Islet precursor cell (in vitro differentiated cells): ENCODE data around the gene PLEKHA7.
"Not testable (repeated sequence)": the region's sequence is repeated elsewhere in the genome, so short reads cannot be mapped to it uniquely, and the experiment has no call there.

Experiments
- DNase-seq: peaks from one replicate; pipeline ENCODE4 v3.0.0-alpha.2; 2018

The PLEKHA7 gene

GRCh38 chr11:16973338-16973964 lies 40.8 kb downstream of the PLEKHA7 start:
- DNase-seq: no peak

DNA sequence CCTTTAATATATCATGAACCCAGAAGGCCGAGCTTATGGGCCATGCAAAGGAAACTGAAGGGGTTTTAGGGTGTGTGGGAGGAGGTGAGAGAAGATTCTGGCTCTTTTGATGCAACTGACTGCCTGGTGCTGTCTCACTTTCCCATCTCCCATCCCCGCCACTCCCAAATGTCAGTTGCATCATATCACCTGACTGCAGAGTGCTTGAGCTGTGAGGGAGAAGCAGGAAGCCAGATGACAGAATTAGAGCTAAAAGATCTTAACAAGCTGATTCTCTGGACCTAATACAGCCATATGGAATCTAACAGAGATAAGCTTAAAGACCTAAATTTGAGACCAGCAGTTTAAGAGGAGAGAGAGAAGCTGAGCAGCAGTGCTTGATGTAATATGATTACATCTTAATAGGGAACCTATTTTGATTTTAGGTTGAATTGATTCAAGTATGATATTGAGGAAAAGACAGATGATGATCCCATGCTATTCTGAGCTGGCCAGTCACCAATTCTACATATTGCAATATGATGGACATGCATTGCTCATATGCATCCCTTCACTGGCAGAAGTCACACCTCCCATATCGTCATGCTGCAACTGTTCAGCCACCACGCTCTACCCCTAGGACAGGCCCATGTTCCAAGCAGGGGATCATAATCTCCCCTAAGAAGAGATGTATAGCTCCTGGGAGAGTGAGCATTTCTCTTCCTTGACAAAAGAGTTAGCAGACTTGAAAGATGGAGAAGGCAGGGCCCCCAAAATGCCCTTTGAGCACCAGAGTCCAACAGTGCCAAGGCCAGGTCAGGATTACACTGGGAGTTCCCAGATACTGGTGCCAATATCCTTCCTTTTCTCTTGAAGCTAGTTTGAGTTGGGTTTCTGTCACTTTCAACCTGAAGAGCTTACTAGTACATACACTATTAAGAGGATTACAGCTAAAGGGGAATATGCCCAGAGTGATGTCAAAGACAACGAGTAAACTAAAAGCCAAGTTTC lies 44.9 kb downstream of the PLEKHA7 start:
- no peak for DNase-seq

GRCh38 chr11:16968196-16968595 lies 46.0 kb downstream of the PLEKHA7 start:
- no peak for DNase-seq

GRCh38 chr11:16966930-16967671 lies 47.1 kb downstream of the PLEKHA7 start:
- no peak for DNase-seq

DNA sequence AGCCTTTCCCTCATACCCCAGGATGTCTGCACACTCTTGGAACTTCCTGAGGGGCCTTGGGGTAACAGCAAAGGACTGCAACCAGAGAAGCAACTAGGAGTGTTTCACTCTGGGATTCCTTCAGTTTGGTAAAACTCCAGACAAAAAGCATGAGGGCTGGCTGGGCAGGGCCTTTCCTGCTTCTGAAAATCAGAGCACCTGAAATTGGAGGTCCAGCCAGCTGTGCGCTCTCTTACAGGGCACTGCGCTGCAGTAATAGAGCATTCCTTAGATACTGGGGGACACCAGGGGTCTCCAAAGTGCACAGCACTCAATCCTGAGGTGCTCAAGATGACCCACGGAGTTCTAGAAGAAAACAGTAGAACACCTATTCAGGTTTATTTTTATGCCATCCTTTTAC lies 49.7 kb downstream of the PLEKHA7 start:
- no peak for DNase-seq

DNA sequence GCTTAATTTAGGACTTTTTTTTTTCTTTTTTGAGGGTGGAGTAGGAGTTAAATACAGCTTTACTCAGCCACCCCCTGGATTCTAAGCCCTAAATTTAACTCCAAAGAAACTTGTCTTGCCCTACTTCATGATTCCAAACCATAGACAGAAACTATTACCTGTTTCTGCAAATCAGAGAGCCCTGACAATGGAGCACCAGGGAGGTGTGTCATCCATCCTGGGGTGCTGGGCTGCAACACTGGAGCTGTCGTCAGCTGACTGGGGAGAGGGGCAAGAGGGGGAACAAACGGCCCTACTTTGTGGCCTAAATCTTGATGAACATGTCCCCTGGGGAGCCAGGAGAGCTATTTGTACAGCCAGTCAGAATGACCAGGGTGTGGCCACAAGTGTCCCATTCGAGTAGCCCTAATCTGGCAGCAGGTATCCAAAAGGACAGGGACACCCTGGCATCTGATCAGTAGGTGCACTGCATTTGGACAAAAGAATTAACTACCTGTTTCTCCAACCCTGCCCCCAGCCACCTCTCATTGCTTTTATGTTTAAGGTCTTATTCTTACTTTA lies 50.8 kb downstream of the PLEKHA7 start:
- DNase-seq: no peak

GRCh38 chr11:16962589-16962988 lies 51.6 kb downstream of the PLEKHA7 start:
- not testable (repeated sequence) for DNase-seq

DNA sequence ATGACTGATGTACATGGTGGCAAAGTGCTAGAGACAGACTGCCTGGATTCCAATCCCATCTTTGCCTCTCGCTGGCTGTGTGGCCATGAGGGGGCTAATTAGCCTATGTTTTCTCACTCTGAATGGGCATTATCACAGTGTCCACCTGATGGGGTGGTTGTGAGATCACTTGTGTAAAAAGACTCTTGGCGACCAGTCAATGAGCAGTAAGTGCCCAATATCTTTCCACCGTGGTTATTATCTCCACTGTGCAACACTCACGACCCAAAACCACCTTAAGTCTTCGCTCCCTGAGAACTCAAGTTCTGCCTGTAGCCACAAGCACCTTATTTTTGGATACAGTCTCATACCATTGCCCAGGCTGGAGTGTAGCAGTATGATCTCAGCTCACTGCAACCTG lies 52.1 kb downstream of the PLEKHA7 start:
- no peak for DNase-seq

GRCh38 chr11:16960250-16960649 lies 54.0 kb downstream of the PLEKHA7 start:
- DNase-seq: no peak

- DNase-seq: no peak
Measured at GRCh38 chr11:16959602-16960001, 54.6 kb downstream of the PLEKHA7 start.

DNA sequence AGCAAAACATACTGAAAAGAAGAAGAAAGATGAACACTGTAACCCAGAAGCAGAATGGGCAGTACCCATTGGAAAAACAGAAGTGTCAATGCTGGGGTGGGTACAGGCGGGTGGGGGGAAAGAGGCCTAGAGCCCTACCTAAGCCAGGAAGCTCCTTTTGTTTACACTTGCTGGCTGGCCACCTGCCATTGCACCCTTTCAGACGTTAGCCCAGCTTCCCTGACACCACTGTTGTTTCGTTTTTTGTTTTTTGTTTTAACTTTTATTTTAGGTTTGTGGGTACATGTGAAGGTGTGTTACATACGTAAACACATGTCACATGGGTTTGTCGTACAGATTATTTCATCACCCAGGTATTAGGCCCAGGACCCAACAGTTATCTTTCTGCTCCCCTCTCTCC lies 55.4 kb downstream of the PLEKHA7 start:
- no peak for DNase-seq

- DNase-seq: peak; percentile 74
Measured at GRCh38 chr11:16956538-16957153, 57.6 kb downstream of the PLEKHA7 start.

DNA sequence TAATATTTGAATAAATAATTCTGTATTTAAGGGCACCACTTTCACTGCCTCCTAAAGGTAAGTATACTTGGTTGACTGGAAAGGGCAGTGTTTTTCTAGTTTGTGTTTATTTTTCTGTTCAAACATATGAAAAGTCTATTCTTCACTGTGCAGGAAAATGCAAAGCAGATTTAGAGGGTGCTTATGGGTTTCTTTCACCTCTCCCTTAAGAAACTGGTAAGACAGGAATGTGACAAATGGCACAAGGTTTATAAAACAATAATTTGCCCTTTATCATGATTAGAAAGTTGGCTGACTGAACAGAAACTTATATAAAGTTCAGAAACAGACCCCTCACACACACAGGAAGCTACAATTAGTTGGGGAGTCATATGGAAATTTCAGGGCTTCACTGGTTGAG lies 60.6 kb downstream of the PLEKHA7 start:
- no peak for DNase-seq

GRCh38 chr11:16946477-16947282 lies 67.5 kb downstream of the PLEKHA7 start:
- no peak for DNase-seq

- DNase-seq: peak; percentile 92
Measured at GRCh38 chr11:16945671-16946469, 68.3 kb downstream of the PLEKHA7 start.

DNA sequence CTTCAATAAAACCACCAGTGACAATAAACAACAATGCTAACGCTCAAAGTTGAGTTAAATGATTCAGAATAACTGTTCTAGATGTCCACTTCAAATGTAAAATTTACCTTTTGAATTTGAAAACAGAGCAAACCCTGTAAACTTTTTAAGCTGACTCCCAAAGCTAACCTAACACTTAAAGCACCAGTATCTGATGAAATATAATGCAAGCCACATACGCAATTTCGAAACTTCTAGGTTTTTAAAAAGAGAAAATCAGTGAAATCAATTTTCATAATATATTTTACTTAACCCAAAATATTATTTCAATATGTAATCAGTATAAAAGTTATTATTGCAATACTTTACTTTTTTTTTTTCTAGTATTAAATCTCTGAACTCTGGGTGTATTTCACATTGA lies 71.3 kb downstream of the PLEKHA7 start:
- no peak for DNase-seq

- no peak for DNase-seq
Measured at GRCh38 chr11:16942342-16942741, 71.9 kb downstream of the PLEKHA7 start.

DNA sequence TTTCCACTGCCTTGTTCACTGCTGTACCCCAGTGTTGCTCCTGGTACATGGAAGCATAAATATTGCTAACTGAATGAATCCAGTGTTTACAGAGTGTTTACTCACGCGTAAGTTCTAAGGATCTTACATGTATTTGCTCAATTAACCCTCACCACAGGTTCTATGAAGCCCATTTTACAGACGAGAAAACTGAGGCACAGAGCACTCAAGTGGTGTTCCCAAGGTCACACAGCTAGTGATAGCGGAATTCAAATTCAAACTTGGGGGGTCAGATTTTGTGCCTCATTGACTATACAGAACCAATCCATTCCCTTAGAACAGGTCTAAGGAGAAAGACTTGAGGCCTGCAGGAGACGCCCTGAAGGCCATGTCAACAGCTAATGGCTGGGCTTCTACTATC lies 72.3 kb downstream of the PLEKHA7 start:
- DNase-seq: no peak

GRCh38 chr11:16938061-16938460 lies 76.2 kb downstream of the PLEKHA7 start:
- no peak for DNase-seq

- DNase-seq: peak; percentile 79
Measured at GRCh38 chr11:16936643-16937042, 77.6 kb downstream of the PLEKHA7 start.
